GM19238 (cell line): ENCODE measurements around the gene WNT11.

Experiments used
- DNase-seq: peaks from one replicate; pipeline ENCODE4 v3.0.0; 2011; ENCODE audit warnings: low spot score; ENCODE audit not compliant: insufficient read length

WNT11 gene

GRCh38 chr11:76206327-76207081 lies at the start of gene WNT11:
WNT11 (minus strand) TSS chr11:76206502; CDS start chr11:76206407, 95 bp downstream.
- DNase-seq: no peak

- no peak for DNase-seq
These were observed 47.1 kb upstream of the WNT11 start for GRCh38 chr11:76253416-76253815.

- DNase-seq: no peak
These were observed 46.3 kb upstream of the WNT11 start for GRCh38 chr11:76252631-76253070.

GRCh38 chr11:76251576-76251975 lies 45.3 kb upstream of the WNT11 start:
- no peak for DNase-seq

GRCh38 chr11:76251226-76251575 lies 44.9 kb upstream of the WNT11 start:
- DNase-seq: no peak

GRCh38 chr11:76250520-76251225 lies 44.4 kb upstream of the WNT11 start:
- no peak for DNase-seq

- DNase-seq: no peak
These were observed 43.0 kb upstream of the WNT11 start for GRCh38 chr11:76249195-76249741.

GRCh38 chr11:76248210-76248609 lies 41.9 kb upstream of the WNT11 start:
- no peak for DNase-seq

- no peak for DNase-seq
These were observed 40.8 kb upstream of the WNT11 start for GRCh38 chr11:76247091-76247490.

GRCh38 chr11:76246271-76246933 lies 40.1 kb upstream of the WNT11 start:
- no peak for DNase-seq

GRCh38 chr11:76245720-76246119 lies 39.4 kb upstream of the WNT11 start:
- DNase-seq: no peak

GRCh38 chr11:76244316-76244851 lies 38.1 kb upstream of the WNT11 start:
- no peak for DNase-seq

GRCh38 chr11:76243957-76244285 lies 37.6 kb upstream of the WNT11 start:
- no peak for DNase-seq

GRCh38 chr11:76243193-76243956 lies 37.1 kb upstream of the WNT11 start:
- no peak for DNase-seq

GRCh38 chr11:76242004-76242779 lies 35.9 kb upstream of the WNT11 start:
- no peak for DNase-seq

- no peak for DNase-seq
These were observed 35.1 kb upstream of the WNT11 start for GRCh38 chr11:76241243-76242000.

- DNase-seq: no peak
These were observed 34.4 kb upstream of the WNT11 start for GRCh38 chr11:76240666-76241065.

GRCh38 chr11:76240161-76240540 lies 33.8 kb upstream of the WNT11 start:
- no peak for DNase-seq

- no peak for DNase-seq
These were observed 33.3 kb upstream of the WNT11 start for GRCh38 chr11:76239483-76240160.
